IMR-90 (cell line): ENCODE data around the gene TCAP. TPM values are rescaled to one million over a fixed set of nuclear protein-coding genes. Genes with fewer than 3 reads are reported as not detected.

ENCODE experiments used
- ATAC-seq: fragments of 200-7000 bp; cut with Tn5 transposase; 2 replicates; pipeline ENCODE4 v1.9.1; 2020; ENCODE audit warnings: low read depth, mild to moderate bottlenecking, moderate library complexity
- BruUV-seq: library from RNA; stranded (reverse); fragments of 400-500 nt; replicated peaks from 2 replicates; lab custom pipeline; 2021; lab: Mats Ljungman, UMichigan
- CTCF ChIA-PET: fragments of 300-600 bp; formaldehyde crosslinking; extraction: SDS; loops from one replicate; lab custom pipeline; 2021; ENCODE audit warnings: antibody characterized with exemption; lab: Yijun Ruan, JAX
- POLR2A ChIA-PET: fragments of 300-600 bp; sonication (Branson Sonifier 250); formaldehyde crosslinking; loops from one replicate; lab custom pipeline; 2022; ENCODE audit warnings: antibody characterized with exemption; ENCODE audit not compliant: unreplicated experiment; lab: Charles Lee
- DNase-seq: peaks from one replicate; pipeline ENCODE4 v3.0.0; 2013
- H2AFZ ChIP-seq: replicated peaks from 2 replicates; pipeline ENCODE3; 2013; ENCODE audit warnings: low read length, mild to moderate bottlenecking; ENCODE audit not compliant: poor library complexity
- H2AK5ac ChIP-seq: 2 replicates; pipeline ENCODE4 v1.6.1; 2013; ENCODE audit warnings: low read depth, low read length, inconsistent platforms
- H2AK9ac ChIP-seq: replicated peaks from 2 replicates; pipeline ENCODE3; 2013; ENCODE audit warnings: mild to moderate bottlenecking, low read depth, low read length, moderate library complexity; ENCODE audit not compliant: poor library complexity
- H2BK120ac ChIP-seq: 2 replicates; pipeline ENCODE4 v1.6.1; 2013; ENCODE audit warnings: low read depth, low read length, inconsistent platforms
- H2BK15ac ChIP-seq: 3 replicates; pipeline ENCODE4 v1.6.1; 2013; ENCODE audit warnings: low read depth, low read length, inconsistent platforms
- H2BK20ac ChIP-seq: 2 replicates; pipeline ENCODE4 v1.6.1; 2013; ENCODE audit warnings: low read depth, mild to moderate bottlenecking, inconsistent platforms, low read length, moderate library complexity
- H2BK5ac ChIP-seq: 2 replicates; pipeline ENCODE4 v1.6.1; 2013; ENCODE audit warnings: mild to moderate bottlenecking, low read depth, low read length, inconsistent platforms; ENCODE audit not compliant: poor library complexity, severe bottlenecking
- H3K14ac ChIP-seq: replicated peaks from 2 replicates; pipeline ENCODE4 v1.6.1; 2013; ENCODE audit warnings: low read depth, low read length, inconsistent platforms
- H3K18ac ChIP-seq: 2 replicates; pipeline ENCODE4 v1.6.1; 2013; ENCODE audit warnings: low read depth, low read length, control low read depth
- H3K23ac ChIP-seq: 2 replicates; pipeline ENCODE4 v1.6.1; 2013; ENCODE audit warnings: low read depth, low read length, inconsistent platforms
- H3K27ac ChIP-seq: 2 replicates; pipeline ENCODE4 v1.5.1; 2013; ENCODE audit warnings: mild to moderate bottlenecking, control low read depth, low read length; ENCODE audit not compliant: insufficient read depth
- H3K27me3 ChIP-seq: 2 replicates; pipeline ENCODE4 v1.6.1; 2013; ENCODE audit warnings: low read length; ENCODE audit not compliant: control insufficient read depth, insufficient read depth
- H3K36me3 ChIP-seq: 2 replicates; pipeline ENCODE4 v1.6.1; 2013; ENCODE audit warnings: low read length, mixed read lengths; ENCODE audit not compliant: control insufficient read depth, insufficient read depth
- H3K4ac ChIP-seq: 2 replicates; pipeline ENCODE4 v1.6.1; 2013; ENCODE audit warnings: low read depth, low read length, inconsistent platforms
- H3K4me1 ChIP-seq: 2 replicates; pipeline ENCODE4 v1.6.1; 2013; ENCODE audit warnings: low read length, mixed read lengths; ENCODE audit not compliant: control insufficient read depth, insufficient read depth
- H3K4me2 ChIP-seq: 2 replicates; pipeline ENCODE4 v1.6.1; 2013; ENCODE audit warnings: low read depth, mild to moderate bottlenecking, control low read depth, low read length, moderate library complexity
- H3K4me3 ChIP-seq: 2 replicates; pipeline ENCODE4 v1.5.1; 2013; ENCODE audit warnings: low read depth, mild to moderate bottlenecking, control low read depth, low read length, moderate library complexity; ENCODE audit not compliant: insufficient read depth
- H3K56ac ChIP-seq: 2 replicates; pipeline ENCODE4 v1.6.1; 2013; ENCODE audit warnings: low read length, inconsistent platforms; ENCODE audit not compliant: insufficient read depth; ENCODE audit errors: extremely low read depth
- H3K79me1 ChIP-seq, 2 experiments: 2 replicates each; pipeline ENCODE4 v1.6.1; 2013; ENCODE audit warnings: low read length in 2 of 2, inconsistent platforms in 1 of 2, low read depth in 1 of 2
- H3K9ac ChIP-seq: 2 replicates; pipeline ENCODE4 v1.6.1; 2013; ENCODE audit warnings: low read depth, low read length, control low read depth
- H3K9me1 ChIP-seq: 2 replicates; pipeline ENCODE4 v1.6.1; 2013; ENCODE audit warnings: low read length, inconsistent platforms; ENCODE audit not compliant: insufficient read depth
- H3K9me3 ChIP-seq: 2 replicates; pipeline ENCODE4 v1.6.1; 2013; ENCODE audit warnings: low read length; ENCODE audit not compliant: control insufficient read depth, insufficient read depth
- H4K20me1 ChIP-seq: 2 replicates; pipeline ENCODE4 v1.6.1; 2013; ENCODE audit warnings: low read length, inconsistent platforms; ENCODE audit not compliant: insufficient read depth
- H4K5ac ChIP-seq: 2 replicates; pipeline ENCODE4 v1.6.1; 2013; ENCODE audit warnings: mild to moderate bottlenecking, low read depth, low read length, control low read depth
- H4K8ac ChIP-seq, 2 experiments: 2 replicates each; pipeline ENCODE4 v1.6.1; 2013; ENCODE audit warnings: low read depth in 2 of 2, low read length in 2 of 2, control low read depth in 1 of 2, inconsistent platforms in 1 of 2
- H4K91ac ChIP-seq: 2 replicates; pipeline ENCODE4 v1.6.1; 2013; ENCODE audit warnings: low read depth, low read length, inconsistent platforms; ENCODE audit not compliant: insufficient read depth
- BHLHE40 ChIP-seq: fragments of 150-350 bp; IDR thresholded peaks from 2 replicates; pipeline ENCODE4 v1.6.1; 2016; ENCODE audit warnings: mild to moderate bottlenecking, low read depth, low read length
- CEBPB ChIP-seq: IDR thresholded peaks from 2 replicates; pipeline ENCODE4 v1.6.1; 2012; ENCODE audit warnings: low read depth, low read length, improper control_type of control experiment
- CHD1 ChIP-seq: IDR thresholded peaks from 2 replicates; pipeline ENCODE4 v1.6.1; 2012; ENCODE audit warnings: low read depth, low read length, improper control_type of control experiment
- CTCF ChIP-seq: conservative IDR thresholded peaks from 2 replicates; pipeline ENCODE4 v1.5.1; 2012; ENCODE audit warnings: mild to moderate bottlenecking, low read depth, low read length, improper control_type of control experiment
- ELK1 ChIP-seq: fragments of 150-350 bp; IDR thresholded peaks from 2 replicates; pipeline ENCODE4 v1.6.1; 2016; ENCODE audit warnings: low read depth, mild to moderate bottlenecking, low read length, moderate library complexity, borderline replicate concordance
- FOS ChIP-seq: fragments of 150-350 bp; IDR thresholded peaks from 2 replicates; pipeline ENCODE4 v1.6.1; 2016; ENCODE audit warnings: low read depth, low read length
- MAFK ChIP-seq: IDR thresholded peaks from 2 replicates; pipeline ENCODE4 v1.6.1; 2012; ENCODE audit warnings: low read depth, low read length, improper control_type of control experiment
- MXI1 ChIP-seq: IDR thresholded peaks from 2 replicates; pipeline ENCODE4 v1.6.1; 2012; ENCODE audit warnings: low read depth, mild to moderate bottlenecking, low read length, moderate library complexity, borderline replicate concordance
- NFE2L2 ChIP-seq: fragments of 150-350 bp; IDR thresholded peaks from 2 replicates; pipeline ENCODE4 v1.6.1; 2016; ENCODE audit warnings: low read depth, mild to moderate bottlenecking, low read length
- POLR2A ChIP-seq: IDR thresholded peaks from 2 replicates; pipeline ENCODE4 v1.6.1; 2012; ENCODE audit warnings: mild to moderate bottlenecking, low read depth, low read length
- RAD21 ChIP-seq: IDR thresholded peaks from 2 replicates; pipeline ENCODE4 v1.6.1; 2012; ENCODE audit warnings: low read length, improper control_type of control experiment
- RCOR1 ChIP-seq: IDR thresholded peaks from 2 replicates; pipeline ENCODE4 v1.6.1; 2012; ENCODE audit warnings: mild to moderate bottlenecking, low read length, improper control_type of control experiment; ENCODE audit not compliant: insufficient replicate concordance
- RFX5 ChIP-seq: IDR thresholded peaks from 2 replicates; pipeline ENCODE4 v1.8.0; 2012; ENCODE audit warnings: low read depth, mild to moderate bottlenecking, low read length, moderate library complexity
- SMC3 ChIP-seq: fragments of 150-350 bp; IDR thresholded peaks from 2 replicates; pipeline ENCODE4 v1.6.1; 2016; ENCODE audit warnings: low read depth, mild to moderate bottlenecking, antibody characterized with exemption, low read length, moderate library complexity
- WGBS, 2 experiments: methylation state at CpG; one replicate each; pipeline versions ENCODE4 v1.1.5 to v1.1.7; 2013; ENCODE audit warnings: missing lambda C conversion rate in 2 of 2; ENCODE audit not compliant: insufficient read length in 1 of 2; ENCODE audit errors: extremely low coverage in 2 of 2; 5-methylcytosine and 5-hydroxymethylcytosine counted together
- dilution Hi-C: fragments of 300-500 bp; cut with HindIII; formaldehyde crosslinking; loops from one replicate; pipeline ENCODE4 v1.14.3; 2018; ENCODE audit warnings: low sequenced_read_pairs; ENCODE audit not compliant: unreplicated experiment
- in situ Hi-C: fragments of 300-500 bp; cut with MboI; formaldehyde crosslinking; loops from 3 replicates; pipeline ENCODE4 v1.14.3; 2019; ENCODE audit warnings: low sequenced_read_pairs, inconsistent platforms, mixed read lengths
- intact Hi-C: fragments of 100-400 bp; cut with micrococcal nuclease; formaldehyde crosslinking; loops from 2 replicates; pipeline ENCODE4 v1.10.0; 2022
- polyA plus RNA-seq, 3 experiments: library from polyadenylated mRNA; depleted of rRNA; stranded (reverse); fragments of >200 nt; gene quantifications; 2 replicates each; pipeline ENCODE4 v1.2.3, GENCODE V29; 2012; ENCODE audit warnings: low replicate concordance in 1 of 3
- total RNA-seq: library from RNA; depleted of rRNA; stranded (reverse); fragments of >200 nt; gene quantifications from 2 replicates; pipeline ENCODE4 v1.2.3, GENCODE V29; 2012
- TF ChIP-seq, protein P1 (sequence below): fragments of 150-350 bp; IDR thresholded peaks from 2 replicates; pipeline ENCODE4 v1.6.1; 2017; ENCODE audit warnings: mild to moderate bottlenecking, antibody characterized with exemption, low read length, low read depth

Gene TCAP
- total and polyA plus RNA-seq, 2 of the 4 experiments (the other 2 are of a cell fraction): under 0.01 to 0.21 TPM

GRCh38 chr17:39677542-39678339 is 12.6 kb downstream of the TCAP start:
- no peak overlapping the region for H3K4ac ChIP-seq
- H2BK20ac ChIP-seq: no peak overlapping the region
- H2AK5ac ChIP-seq: no peak overlapping the region
- in situ Hi-C loops (no loop called here), intact Hi-C loops (no loop called here), dilution Hi-C loops (no loop called here)
- H3K23ac ChIP-seq: peak overlapping the region; percentile 65; the same call in 1 of the 2 replicates
- no peak overlapping the region for H3K56ac ChIP-seq
- H4K20me1 ChIP-seq: no peaks in the 10 kb centered on the region
- H3K18ac ChIP-seq: no peak overlapping the region
- peak overlapping the region; percentile 54 for H2AFZ ChIP-seq
- no peak overlapping the region for H3K27ac ChIP-seq
- H3K36me3 ChIP-seq: peaks cover 5% of the 10 kb centered on the region; the same call in 1 of the 2 replicates
- no peak overlapping the region for H3K4me3 ChIP-seq
- H4K5ac ChIP-seq: no peak overlapping the region
- ChIA-PET POLR2A (interaction anchor here (0.6 kb wide), 1 partner anchor 377 kb away, joined by 3 read pairs; no protein-coding TSS in a partner anchor), CTCF (interaction anchor here (0.6 kb wide), 1 partner anchor 106 kb away, joined by 3 read pairs; no protein-coding TSS in a partner anchor)
- no peaks in the 10 kb centered on the region for H3K79me1 ChIP-seq
- no peak overlapping the region for H2BK120ac ChIP-seq
- H4K91ac ChIP-seq: no peak overlapping the region
- H2BK5ac ChIP-seq: no peak overlapping the region
- H3K27me3 ChIP-seq: no peaks in the 10 kb centered on the region
- no peak overlapping the region for H2BK15ac ChIP-seq
- peak; percentile 27 for ATAC-seq
- H3K14ac ChIP-seq: no peak overlapping the region; the same call in 1 of the 2 replicates
- H2AK9ac ChIP-seq: no peak overlapping the region
- H4K8ac ChIP-seq: no peak overlapping the region
- peaks cover 7% of the 10 kb centered on the region for H3K4me1 ChIP-seq
- H3K9ac ChIP-seq: no peak overlapping the region
- H3K9me1 ChIP-seq: peaks cover 7% of the 10 kb centered on the region; the same call in 1 of the 2 replicates
- no peak for DNase-seq
- H3K9me3 ChIP-seq: no peaks in the 10 kb centered on the region
- no TSS peak for BruUV-seq
- WGBS, 2 experiments: 56% methylated on average over 3 of the region's 13 CpGs; no CpG with 5 or more reads in 1 of the 2 experiments
- no peak overlapping the region; the same call in 1 of the 2 replicates for H3K4me2 ChIP-seq
- TF ChIP-seq MAFK (no peak), RFX5 (no peak), CTCF (no peak), POLR2A (no peak), CEBPB (no peak), BHLHE40 (no peak), CHD1 (no peak), MXI1 (no peak), ELK1 (no peak), RCOR1 (no peak), FOS (no peak), SMC3 (no peak), NFE2L2 (no peak), RAD21 (no peak)
- TF ChIP-seq, protein P1, sequence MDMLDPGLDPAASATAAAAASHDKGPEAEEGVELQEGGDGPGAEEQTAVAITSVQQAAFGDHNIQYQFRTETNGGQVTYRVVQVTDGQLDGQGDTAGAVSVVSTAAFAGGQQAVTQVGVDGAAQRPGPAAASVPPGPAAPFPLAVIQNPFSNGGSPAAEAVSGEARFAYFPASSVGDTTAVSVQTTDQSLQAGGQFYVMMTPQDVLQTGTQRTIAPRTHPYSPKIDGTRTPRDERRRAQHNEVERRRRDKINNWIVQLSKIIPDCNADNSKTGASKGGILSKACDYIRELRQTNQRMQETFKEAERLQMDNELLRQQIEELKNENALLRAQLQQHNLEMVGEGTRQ: no peak
